HepG2 (cell line): ENCODE data around the gene PSMD2. TPM values are rescaled to one million over a fixed set of nuclear protein-coding genes. Genes with fewer than 3 reads are reported as not detected.
A peak's percentile ranks its signal among the peaks of the same experiment; 100 is the strongest.

ENCODE experiments used
- AKAP8 ChIP-seq: sonication (generic); formaldehyde crosslinking; IDR thresholded peaks from 2 replicates; pipeline ENCODE4 v1.5.1; 2020; ENCODE audit warnings: mild to moderate bottlenecking, missing genetic modification reagents
- CEBPB ChIP-seq: IDR thresholded peaks from 2 replicates; pipeline ENCODE4 v1.6.1; 2011; ENCODE audit warnings: low read depth, low read length, improper control_type of control experiment, borderline replicate concordance
- DZIP1 ChIP-seq: sonication (generic); formaldehyde crosslinking; IDR thresholded peaks from 2 replicates; pipeline ENCODE4 v1.5.0; 2020; ENCODE audit warnings: mild to moderate bottlenecking, missing genetic modification reagents
- ETV6 ChIP-seq: sonication (generic); formaldehyde crosslinking; conservative IDR thresholded peaks from 2 replicates; pipeline ENCODE4 v1.4.0; 2020; ENCODE audit warnings: missing genetic modification reagents
- EZH2 ChIP-seq: conservative IDR thresholded peaks from 2 replicates; pipeline ENCODE4 v1.6.1; 2012; ENCODE audit warnings: mild to moderate bottlenecking, low read depth, low read length, moderate library complexity
- GATAD1 ChIP-seq: IDR thresholded peaks from 2 replicates; pipeline ENCODE4 v1.6.1; 2016; ENCODE audit warnings: missing genetic modification reagents, missing compliant biosample characterization
- GFI1 ChIP-seq: sonication (generic); formaldehyde crosslinking; IDR thresholded peaks from 2 replicates; pipeline ENCODE4 v1.5.0; 2020; ENCODE audit warnings: missing genetic modification reagents, mild to moderate bottlenecking, borderline replicate concordance
- HMGA1 ChIP-seq: sonication (generic); formaldehyde crosslinking; conservative IDR thresholded peaks from 2 replicates; pipeline ENCODE4 v1.4.0; 2020; ENCODE audit warnings: missing genetic modification reagents
- HOXA5 ChIP-seq: sonication (generic); formaldehyde crosslinking; IDR thresholded peaks from 2 replicates; pipeline ENCODE4 v1.4.0; 2020; ENCODE audit warnings: missing genetic modification reagents
- KAT8 ChIP-seq: IDR thresholded peaks from 2 replicates; pipeline ENCODE4 v1.6.1; 2016; ENCODE audit warnings: missing genetic modification reagents, missing compliant biosample characterization
- KLF12 ChIP-seq: sonication (generic); formaldehyde crosslinking; IDR thresholded peaks from 2 replicates; pipeline ENCODE4 v1.4.0; 2020; ENCODE audit warnings: missing genetic modification reagents, borderline replicate concordance
- MAX ChIP-seq: IDR thresholded peaks from 2 replicates; pipeline ENCODE4 v1.6.1; 2012; ENCODE audit warnings: inconsistent platforms
- MEIS1 ChIP-seq: sonication (generic); formaldehyde crosslinking; IDR thresholded peaks from 2 replicates; pipeline ENCODE4 v1.9.0; 2021; ENCODE audit warnings: mild to moderate bottlenecking, missing genetic modification reagents, moderate library complexity, borderline replicate concordance
- MTA1 ChIP-seq: sonication (generic); formaldehyde crosslinking; IDR thresholded peaks from 2 replicates; pipeline ENCODE4 v1.4.0; 2020; ENCODE audit warnings: missing genetic modification reagents, mild to moderate bottlenecking, borderline replicate concordance
- NFE2 ChIP-seq: sonication (generic); formaldehyde crosslinking; IDR thresholded peaks from 2 replicates; pipeline ENCODE4 v1.4.0; 2020; ENCODE audit warnings: missing genetic modification reagents
- ONECUT2 ChIP-seq: sonication (generic); formaldehyde crosslinking; IDR thresholded peaks from 2 replicates; pipeline ENCODE4 v1.4.0; 2020; ENCODE audit warnings: missing genetic modification reagents
- PHF5A ChIP-seq: IDR thresholded peaks from one replicate; pipeline ENCODE4 v1.6.1; 2018; ENCODE audit warnings: low read depth, missing genetic modification reagents; ENCODE audit not compliant: unreplicated experiment
- REPIN1 ChIP-seq: sonication (generic); formaldehyde crosslinking; IDR thresholded peaks from 2 replicates; pipeline ENCODE4 v1.8.0; 2022; ENCODE audit warnings: missing genetic modification reagents, low read depth, mild to moderate bottlenecking, borderline replicate concordance
- RORA ChIP-seq: sonication (generic); formaldehyde crosslinking; IDR thresholded peaks from 2 replicates; pipeline ENCODE4 v1.5.0; 2020; ENCODE audit warnings: mild to moderate bottlenecking, missing genetic modification reagents, moderate library complexity
- SRY ChIP-seq: sonication (generic); formaldehyde crosslinking; IDR thresholded peaks from 2 replicates; pipeline ENCODE4 v1.8.0; 2022; ENCODE audit warnings: mild to moderate bottlenecking, missing genetic modification reagents
- YEATS2 ChIP-seq: sonication (generic); formaldehyde crosslinking; IDR thresholded peaks from 2 replicates; pipeline ENCODE4 v1.4.0; 2020; ENCODE audit warnings: missing genetic modification reagents, borderline replicate concordance
- ZBTB8A ChIP-seq: sonication (generic); formaldehyde crosslinking; IDR thresholded peaks from 2 replicates; pipeline ENCODE4 v1.4.0; 2020; ENCODE audit warnings: mild to moderate bottlenecking, low read depth, missing genetic modification reagents, borderline replicate concordance
- ZFP1 ChIP-seq: IDR thresholded peaks from 2 replicates; pipeline ENCODE4 v1.6.1; 2016
- ZFYVE20 ChIP-seq: sonication (generic); formaldehyde crosslinking; IDR thresholded peaks from 2 replicates; pipeline ENCODE4 v1.8.0; 2023; ENCODE audit warnings: low read depth, mild to moderate bottlenecking, moderate library complexity, missing genetic modification reagents, borderline replicate concordance
- ZMYM4 ChIP-seq: sonication (generic); formaldehyde crosslinking; IDR thresholded peaks from 2 replicates; pipeline ENCODE4 v1.8.1; 2023; ENCODE audit warnings: mild to moderate bottlenecking, missing genetic modification reagents
- ZNF317 ChIP-seq: sonication (generic); formaldehyde crosslinking; IDR thresholded peaks from 2 replicates; pipeline ENCODE4 v1.5.0; 2020; ENCODE audit warnings: mild to moderate bottlenecking, missing genetic modification reagents
- ZNF501 ChIP-seq: sonication (generic); formaldehyde crosslinking; IDR thresholded peaks from 2 replicates; pipeline ENCODE4 v1.5.1; 2020; ENCODE audit warnings: mild to moderate bottlenecking, moderate library complexity, missing genetic modification reagents
- ZNF737 ChIP-seq: sonication (generic); formaldehyde crosslinking; IDR thresholded peaks from 2 replicates; pipeline ENCODE4 v1.5.0; 2020; ENCODE audit warnings: missing genetic modification reagents, mild to moderate bottlenecking, borderline replicate concordance
- ZNF780A ChIP-seq: sonication (generic); formaldehyde crosslinking; IDR thresholded peaks from 2 replicates; pipeline ENCODE4 v1.8.0; 2022; ENCODE audit warnings: mild to moderate bottlenecking, missing genetic modification reagents, moderate library complexity
- ZNF782 ChIP-seq: sonication (generic); formaldehyde crosslinking; IDR thresholded peaks from 2 replicates; pipeline ENCODE4 v1.4.0; 2020; ENCODE audit warnings: missing genetic modification reagents, mild to moderate bottlenecking, borderline replicate concordance
- ZNF850 ChIP-seq: sonication (generic); formaldehyde crosslinking; conservative IDR thresholded peaks from 2 replicates; pipeline ENCODE4 v1.9.0; 2021; ENCODE audit warnings: mild to moderate bottlenecking, missing genetic modification reagents
- polyA plus RNA-seq, 8 experiments: library from polyadenylated mRNA; depleted of rRNA in 3 of 8; stranded (reverse) in 7 of 8; unstranded in 1 of 8; fragments of >200 nt; fragmentation: Illumina TruSeq in 4 of 8; extraction: Trizol in 4 of 8; gene quantifications; 2 replicates each; pipeline versions ENCODE4 v1.2.1 to v1.2.3, GENCODE V29; 2011 to 2016; ENCODE audit warnings: low read depth in 4 of 8, missing spikeins in 1 of 8, mixed read lengths in 1 of 8; ENCODE audit not compliant: insufficient read depth in 1 of 8
- total RNA-seq, 5 experiments: library from RNA; depleted of rRNA; stranded (reverse); fragments of >200 nt; fragmentation: Illumina TruSeq; extraction: Trizol; gene quantifications; 2 replicates each; pipeline ENCODE4 v1.2.3, GENCODE V29; 2016; ENCODE audit warnings: low read depth in 1 of 5

PSMD2 gene
- total and polyA plus RNA-seq, 2 of the 13 experiments (the other 11 are each of a cell fraction or from before 2014, with no cell fraction given) = 125 to 200 TPM

GRCh38 chr3:184261854-184262763, 36.9 kb upstream of the PSMD2 start (continued):
- no peak for TF ChIP-seq DZIP1 (CRISPR knock-in tag)
- no peak for TF ChIP-seq ZFYVE20
- no peak for TF ChIP-seq NFE2
- peak; percentile 14; the same call in 1 of the 2 replicates for TF ChIP-seq MTA1 (CRISPR knock-in tag)
- no peak for TF ChIP-seq RORA (CRISPR knock-in tag)
- TF ChIP-seq CEBPB = peak; percentile 70; the same call in 1 of the 2 replicates
- no peak for TF ChIP-seq ZNF737
- no peak for TF ChIP-seq ETV6 (CRISPR knock-in tag)
- TF ChIP-seq EZH2 = peak; percentile 87; the same call in 1 of the 2 replicates
- peak; percentile 16 for TF ChIP-seq MAX
- no peak for TF ChIP-seq ZNF317 (CRISPR knock-in tag)
- TF ChIP-seq GFI1 = no peak
- no peak for TF ChIP-seq ZNF780A (CRISPR knock-in tag)
- no peak for TF ChIP-seq KAT8
- TF ChIP-seq PHF5A (CRISPR knock-in tag) = no peak
- TF ChIP-seq ZNF782 (CRISPR knock-in tag) = no peak
- TF ChIP-seq SRY (CRISPR knock-in tag) = no peak
- no peak for TF ChIP-seq HOXA5 (CRISPR knock-in tag)
- no peak for TF ChIP-seq HMGA1
- no peak for TF ChIP-seq ZNF501 (CRISPR knock-in tag)
- no peak for TF ChIP-seq GATAD1
- TF ChIP-seq ZBTB8A = no peak
- no peak for TF ChIP-seq REPIN1 (CRISPR knock-in tag)
- TF ChIP-seq ZFP1 (CRISPR knock-in tag) = no peak
- TF ChIP-seq ZMYM4 (CRISPR knock-in tag) = no peak
- no peak for TF ChIP-seq YEATS2 (CRISPR knock-in tag)
- no peak for TF ChIP-seq KLF12 (CRISPR knock-in tag)
- TF ChIP-seq ZNF850 (CRISPR knock-in tag) = no peak
- TF ChIP-seq AKAP8 = no peak
- no peak for TF ChIP-seq MEIS1
- no peak for TF ChIP-seq ONECUT2 (CRISPR knock-in tag)
